AG09319 (cell line): ENCODE results near the gene MAST2.

Source experiments
- DNase-seq: peaks from one replicate; pipeline ENCODE4 v3.0.0-alpha.2; 2010; ENCODE audit warnings: low read depth; ENCODE audit errors: extremely low read depth
- TF ChIP-seq, protein P1 (sequence below): IDR thresholded peaks from 2 replicates; pipeline ENCODE4 v1.5.1; 2011; ENCODE audit warnings: low read depth, mild to moderate bottlenecking, inconsistent platforms, low read length, moderate library complexity

Gene MAST2

DNA sequence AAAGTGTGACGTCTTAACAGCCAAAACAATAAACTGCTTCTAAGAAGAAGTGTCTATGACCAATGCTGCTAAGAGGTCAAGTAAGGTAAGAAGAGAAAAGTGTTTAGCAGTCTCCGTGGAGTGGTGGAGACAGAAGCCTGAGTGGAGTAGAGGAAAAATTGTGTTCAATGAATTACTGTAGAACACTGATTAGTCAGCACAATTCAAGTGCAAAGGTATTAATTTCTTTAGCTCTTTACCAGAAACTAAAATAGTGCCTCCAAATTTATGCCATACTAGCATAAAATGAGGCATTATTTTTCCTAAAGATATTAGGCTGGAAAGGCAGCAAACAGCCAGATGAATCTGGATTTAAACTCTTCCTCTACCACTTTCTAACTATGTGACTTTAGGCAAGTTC lies 272.9 kb downstream of the MAST2 start:
- DNase-seq: no peak
- TF ChIP-seq, protein P1, sequence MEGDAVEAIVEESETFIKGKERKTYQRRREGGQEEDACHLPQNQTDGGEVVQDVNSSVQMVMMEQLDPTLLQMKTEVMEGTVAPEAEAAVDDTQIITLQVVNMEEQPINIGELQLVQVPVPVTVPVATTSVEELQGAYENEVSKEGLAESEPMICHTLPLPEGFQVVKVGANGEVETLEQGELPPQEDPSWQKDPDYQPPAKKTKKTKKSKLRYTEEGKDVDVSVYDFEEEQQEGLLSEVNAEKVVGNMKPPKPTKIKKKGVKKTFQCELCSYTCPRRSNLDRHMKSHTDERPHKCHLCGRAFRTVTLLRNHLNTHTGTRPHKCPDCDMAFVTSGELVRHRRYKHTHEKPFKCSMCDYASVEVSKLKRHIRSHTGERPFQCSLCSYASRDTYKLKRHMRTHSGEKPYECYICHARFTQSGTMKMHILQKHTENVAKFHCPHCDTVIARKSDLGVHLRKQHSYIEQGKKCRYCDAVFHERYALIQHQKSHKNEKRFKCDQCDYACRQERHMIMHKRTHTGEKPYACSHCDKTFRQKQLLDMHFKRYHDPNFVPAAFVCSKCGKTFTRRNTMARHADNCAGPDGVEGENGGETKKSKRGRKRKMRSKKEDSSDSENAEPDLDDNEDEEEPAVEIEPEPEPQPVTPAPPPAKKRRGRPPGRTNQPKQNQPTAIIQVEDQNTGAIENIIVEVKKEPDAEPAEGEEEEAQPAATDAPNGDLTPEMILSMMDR: no peak

- TF ChIP-seq, protein P1: no peak
- peak; percentile 3 for DNase-seq
Observed at GRCh38 chr1:46077644-46078043, 274.2 kb downstream of the MAST2 start.

DNA sequence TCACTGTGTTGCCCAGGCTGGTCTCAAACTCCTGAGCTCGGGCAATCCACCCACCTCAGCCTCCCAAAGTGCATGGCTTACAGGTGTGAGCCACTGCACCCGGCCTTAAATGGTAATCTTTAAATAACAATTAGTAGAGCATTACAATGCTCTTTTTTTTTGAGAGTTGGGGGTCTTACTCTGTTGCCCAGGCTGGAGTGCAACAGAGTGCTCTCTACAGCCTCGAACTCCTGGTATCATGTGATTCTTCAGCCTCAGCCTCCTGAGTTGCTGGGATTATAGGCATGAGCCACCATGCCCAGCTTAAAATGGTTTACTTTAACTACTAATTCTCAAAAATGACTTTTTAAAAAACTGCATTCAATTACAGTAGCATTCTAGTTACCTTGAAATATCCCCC lies 276.8 kb downstream of the MAST2 start:
- DNase-seq: no peak
- TF ChIP-seq, protein P1: no peak

DNA sequence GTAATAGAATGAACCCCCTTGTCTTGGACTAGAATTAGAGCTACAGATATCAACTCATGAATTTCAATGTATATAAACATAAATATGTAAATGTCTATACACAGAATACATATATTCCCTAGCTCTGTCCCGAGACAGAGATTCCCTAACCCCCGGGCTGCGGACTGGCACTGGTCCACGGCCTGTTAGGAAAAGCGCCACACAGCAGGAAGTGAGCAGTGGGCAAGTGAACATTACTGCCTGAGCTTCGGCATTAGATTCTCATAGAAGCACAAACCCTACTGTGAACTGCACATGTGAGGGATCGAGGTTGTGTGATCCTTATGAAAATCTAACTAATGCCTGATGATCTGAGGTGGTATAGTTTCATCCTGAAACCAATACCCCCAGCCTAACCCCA lies 277.8 kb downstream of the MAST2 start:
- TF ChIP-seq, protein P1: no peak
- no peak for DNase-seq

GRCh38 chr1:46081619-46082018 lies 278.2 kb downstream of the MAST2 start:
- no peak for DNase-seq
- TF ChIP-seq, protein P1: no peak

DNA sequence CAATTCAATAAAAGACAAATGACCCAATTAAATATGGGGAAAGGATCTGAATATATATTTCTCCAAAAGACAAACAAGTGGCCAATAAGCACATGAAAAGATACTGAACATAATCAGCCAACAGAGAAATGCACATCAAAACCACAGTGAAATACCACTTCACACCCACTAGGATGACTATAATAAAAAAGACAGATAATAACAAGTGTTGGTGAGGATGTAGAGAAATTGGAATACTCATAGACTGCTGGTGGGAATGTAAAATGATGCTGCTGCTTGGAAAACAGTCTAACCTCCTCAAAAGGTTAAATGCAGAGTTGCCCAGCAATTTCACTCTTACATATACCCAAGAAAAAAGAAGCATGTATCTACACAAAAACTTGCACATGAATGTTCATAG lies 280.2 kb downstream of the MAST2 start:
- TF ChIP-seq, protein P1: no peak
- DNase-seq: no peak

DNA sequence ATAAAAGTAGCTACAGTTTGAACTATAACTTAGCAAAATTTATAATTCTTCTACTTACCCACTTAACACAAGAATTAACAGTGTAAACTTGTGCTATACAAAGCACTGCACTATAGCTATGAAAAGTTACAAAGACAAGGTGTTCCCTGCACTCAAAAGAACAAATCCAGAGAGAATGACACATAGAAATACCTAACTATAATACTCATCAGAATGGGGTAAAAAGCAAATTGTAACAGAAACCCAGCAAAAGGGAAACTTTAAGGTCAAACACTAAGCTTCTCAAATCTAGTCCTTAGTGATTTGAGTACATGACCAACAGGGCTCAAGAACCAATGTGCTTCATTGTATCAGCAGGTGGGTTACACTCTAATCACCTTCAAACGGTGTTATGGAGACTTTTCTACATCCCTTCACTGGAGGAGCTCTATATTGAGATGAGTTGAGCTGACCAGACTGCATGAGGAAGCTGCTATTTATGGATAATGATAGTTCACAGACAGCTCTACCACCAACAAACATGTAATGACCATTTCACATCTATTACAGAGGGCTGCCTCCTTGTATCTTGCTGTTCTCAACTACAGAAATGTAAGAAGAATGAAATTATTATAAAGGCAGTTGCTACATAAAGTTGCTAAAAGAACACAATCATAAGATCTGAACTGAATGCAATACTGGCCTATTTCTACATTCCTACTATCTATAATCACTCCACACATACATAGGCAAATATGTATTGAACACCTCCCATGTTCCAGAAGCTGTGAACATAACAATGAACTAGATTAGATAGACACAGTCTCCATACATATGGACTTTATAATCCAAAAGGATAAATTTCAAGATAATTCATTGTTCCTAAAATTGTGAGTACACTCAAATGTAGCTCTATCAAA lies 281.4 kb downstream of the MAST2 start:
- DNase-seq: no peak
- TF ChIP-seq, protein P1: no peak
